ENCODE measurements around the gene ATR. TPM values are rescaled to one million over a fixed set of nuclear protein-coding genes. Genes with fewer than 3 reads are reported as not detected.

Gene ATR
- total RNA-seq, 4 donors from 2014 or later, result 9.5 to 16.6 (median 13.3) TPM

- TF ChIP-seq CTCF (IDR thresholded peaks at IDR 0.05), result no peak
- intact Hi-C loops (cut with DNase I), result no loop called here
Observed at GRCh38 chr3:142460689-142461088, 117.8 kb downstream of the ATR start.

GRCh38 chr3:142459929-142460328 is 118.6 kb downstream of the ATR start:
- no peaks in the 10 kb centered on the region for H3K27me3 ChIP-seq
- intact Hi-C loops (cut with DNase I), result no loop called here
- TF ChIP-seq POLR2A (IDR thresholded peaks at IDR 0.05; ENCODE audit: low read depth), result no peak
- no peak for TF ChIP-seq POLR2AphosphoS5 (IDR thresholded peaks at IDR 0.05)
- TF ChIP-seq EP300 (IDR thresholded peaks at IDR 0.05), result no peak
- TF ChIP-seq CTCF (IDR thresholded peaks at IDR 0.05), result no peak
- no peak overlapping the region for H3K27ac ChIP-seq (replicated peaks in 1 of 4)
- WGBS, result 92% methylated on average over 2 of the region's 2 CpGs
- no peak overlapping the region for H3K4me3 ChIP-seq
- peaks cover 6 to 55% (median 30%) of the 10 kb centered on the region in 4 donors for H3K36me3 ChIP-seq
- H3K9me3 ChIP-seq, result no peaks in the 10 kb centered on the region
- DNase-seq (ENCODE audit: extremely low spot score), result no peak
- H3K4me1 ChIP-seq, result no peaks in the 10 kb centered on the region

More at GRCh38 chr3:142460689-142461088, 117.8 kb downstream of the ATR start:
- Histone ChIP-seq H3K4me1 (no peaks in the 10 kb centered on the region), H3K27ac (replicated peaks in 1 of 4) (no peak overlapping the region), H3K4me3 (no peak overlapping the region), H3K9me3 (no peaks in the 10 kb centered on the region), H3K36me3 (peaks cover 6 to 61% (median 33%) of the 10 kb centered on the region in 4 donors), H3K27me3 (no peaks in the 10 kb centered on the region)
- no peak for DNase-seq (ENCODE audit: extremely low spot score)
- WGBS, result 92% methylated on average over 3 of the region's 3 CpGs

- H3K4me1 ChIP-seq, result no peaks in the 10 kb centered on the region
- 92% methylated on average over 3 of the region's 3 CpGs for WGBS
- TF ChIP-seq EP300 (IDR thresholded peaks at IDR 0.05), result no peak
- TF ChIP-seq POLR2AphosphoS5 (IDR thresholded peaks at IDR 0.05), result no peak
- no peak for TF ChIP-seq CTCF (IDR thresholded peaks at IDR 0.05)
- no peak for TF ChIP-seq POLR2A (IDR thresholded peaks at IDR 0.05; ENCODE audit: low read depth)
- intact Hi-C loops (cut with DNase I), result no loop called here
- no peak for DNase-seq (ENCODE audit: extremely low spot score)
- H3K27ac ChIP-seq (replicated peaks in 1 of 4), result no peak overlapping the region
- no peak overlapping the region for H3K4me3 ChIP-seq
- no peaks in the 10 kb centered on the region for H3K9me3 ChIP-seq
- no peaks in the 10 kb centered on the region for H3K27me3 ChIP-seq
- peaks cover 6 to 47% (median 27%) of the 10 kb centered on the region in 4 donors for H3K36me3 ChIP-seq
Observed at GRCh38 chr3:142459096-142459495, 119.4 kb downstream of the ATR start.

- intact Hi-C loops (cut with DNase I), result no loop called here
- 95% methylated on average over 5 of the region's 5 CpGs for WGBS
- H3K36me3 ChIP-seq, result peaks cover 0 to 27% (median 16%) of the 10 kb centered on the region in 4 donors
- no peaks in the 10 kb centered on the region for H3K27me3 ChIP-seq
- H3K27ac ChIP-seq (replicated peaks in 1 of 4), result no peak overlapping the region
- H3K9me3 ChIP-seq, result no peaks in the 10 kb centered on the region
- no peak overlapping the region for H3K4me3 ChIP-seq
- DNase-seq (ENCODE audit: extremely low spot score), result no peak
- TF ChIP-seq CTCF (IDR thresholded peaks at IDR 0.05), result no peak
- no peak for TF ChIP-seq POLR2AphosphoS5 (IDR thresholded peaks at IDR 0.05)
- no peak for TF ChIP-seq EP300 (IDR thresholded peaks at IDR 0.05)
- no peak for TF ChIP-seq POLR2A (IDR thresholded peaks at IDR 0.05; ENCODE audit: low read depth)
- H3K4me1 ChIP-seq, result peaks cover 14 to 17% (median 15%) of the 10 kb centered on the region in 4 donors
Observed at GRCh38 chr3:142450881-142451280, 127.7 kb downstream of the ATR start.

GRCh38 chr3:142450189-142450588 is 128.3 kb downstream of the ATR start:
- WGBS, result 83% methylated on average over 3 of the region's 3 CpGs
- H3K9me3 ChIP-seq, result no peaks in the 10 kb centered on the region
- intact Hi-C loops (cut with DNase I), result no loop called here
- no peak overlapping the region for H3K4me3 ChIP-seq
- DNase-seq (ENCODE audit: extremely low spot score), result no peak
- peaks cover 17 to 24% (median 22%) of the 10 kb centered on the region in 4 donors for H3K4me1 ChIP-seq
- H3K36me3 ChIP-seq, result peaks cover 0 to 27% (median 15%) of the 10 kb centered on the region in 4 donors
- no peak overlapping the region for H3K27ac ChIP-seq (replicated peaks in 1 of 4)
- H3K27me3 ChIP-seq, result no peaks in the 10 kb centered on the region
- TF ChIP-seq POLR2AphosphoS5 (IDR thresholded peaks at IDR 0.05), result no peak
- no peak for TF ChIP-seq CTCF (IDR thresholded peaks at IDR 0.05)
- no peak for TF ChIP-seq EP300 (IDR thresholded peaks at IDR 0.05)
- TF ChIP-seq POLR2A (IDR thresholded peaks at IDR 0.05; ENCODE audit: low read depth), result no peak

Data from esophagus muscularis mucosa (tissue), 4 donors.